Iris pigment epithelial cell (primary cell): ENCODE measurements around the gene NR2F1.

ENCODE experiments used
- DNase-seq: peaks from one replicate; pipeline ENCODE4 v3.0.0-alpha.2; 2011; ENCODE audit warnings: low read depth

Gene NR2F1

GRCh38 chr5:93604644-93605515, 21.9 kb downstream of the NR2F1 start:
- peak; percentile 7 for DNase-seq

- DNase-seq = peak; percentile 2
Observed at GRCh38 chr5:93606382-93606752, 23.3 kb downstream of the NR2F1 start.

GRCh38 chr5:93607367-93608258, 24.6 kb downstream of the NR2F1 start:
- peak; percentile 93 for DNase-seq

- no peak for DNase-seq
Observed at GRCh38 chr5:93608855-93609254, 25.8 kb downstream of the NR2F1 start.

GRCh38 chr5:93609762-93610161, 26.7 kb downstream of the NR2F1 start:
- no peak for DNase-seq

- no peak for DNase-seq
Observed at GRCh38 chr5:93610581-93611272, 27.7 kb downstream of the NR2F1 start.

- DNase-seq = no peak
Observed at GRCh38 chr5:93611273-93611975, 28.4 kb downstream of the NR2F1 start.

GRCh38 chr5:93611976-93612854, 29.2 kb downstream of the NR2F1 start:
- DNase-seq = peak; percentile 43

GRCh38 chr5:93612855-93613243, 29.8 kb downstream of the NR2F1 start:
- DNase-seq = no peak

GRCh38 chr5:93616538-93617174, 33.6 kb downstream of the NR2F1 start:
- peak; percentile 6 for DNase-seq

GRCh38 chr5:93620487-93621326, 37.7 kb downstream of the NR2F1 start:
- peak; percentile 83 for DNase-seq

- peak; percentile 79 for DNase-seq
Observed at GRCh38 chr5:93621327-93621798, 38.3 kb downstream of the NR2F1 start.

- DNase-seq = peak; percentile 91
Observed at GRCh38 chr5:93622240-93622885, 39.3 kb downstream of the NR2F1 start.

GRCh38 chr5:93623153-93623552, 40.1 kb downstream of the NR2F1 start:
- no peak for DNase-seq

GRCh38 chr5:93626801-93627200, 43.8 kb downstream of the NR2F1 start:
- peak; percentile 7 for DNase-seq

GRCh38 chr5:93632327-93632726, 49.3 kb downstream of the NR2F1 start:
- peak; percentile 33 for DNase-seq

- DNase-seq = no peak
Observed at GRCh38 chr5:93635991-93636390, 53.0 kb downstream of the NR2F1 start.

- DNase-seq = no peak
Observed at GRCh38 chr5:93636837-93637236, 53.8 kb downstream of the NR2F1 start.

GRCh38 chr5:93637697-93638096, 54.7 kb downstream of the NR2F1 start:
- no peak for DNase-seq
